KMS-11 (cell line): ENCODE results near the gene SPDYE4.

ENCODE experiments used
- H2AFZ ChIP-seq: fragments of 200-600 bp; sonication (generic); 2 replicates; pipeline ENCODE4 v1.6.1; 2016; ENCODE audit warnings: antibody characterized with exemption, mixed run types, low read depth
- H3K27ac ChIP-seq: fragments of 200-600 bp; sonication (generic); 2 replicates; pipeline ENCODE4 v1.6.1; 2016; ENCODE audit warnings: mild to moderate bottlenecking, mixed run types
- H3K27me3 ChIP-seq: fragments of 200-600 bp; sonication (generic); 2 replicates; pipeline ENCODE4 v1.6.1; 2017; ENCODE audit warnings: mild to moderate bottlenecking, low read depth, mixed run types, moderate library complexity; ENCODE audit not compliant: insufficient read depth
- H3K36me3 ChIP-seq: fragments of 200-600 bp; sonication (generic); 2 replicates; pipeline ENCODE4 v1.6.1; 2017; ENCODE audit warnings: mild to moderate bottlenecking, mixed run types; ENCODE audit not compliant: insufficient read depth
- H3K4me1 ChIP-seq: fragments of 200-600 bp; sonication (generic); 2 replicates; pipeline ENCODE4 v1.6.1; 2016; ENCODE audit warnings: mild to moderate bottlenecking, low read depth, mixed run types; ENCODE audit not compliant: poor library complexity, severe bottlenecking
- H3K4me2 ChIP-seq: fragments of 200-600 bp; sonication (generic); 2 replicates; pipeline ENCODE4 v1.7.0; 2016; ENCODE audit warnings: mild to moderate bottlenecking, mixed run types
- H3K4me3 ChIP-seq: fragments of 200-600 bp; sonication (generic); IDR thresholded peaks from 2 replicates; pipeline ENCODE4 v1.6.1; 2017; ENCODE audit warnings: low read depth, low read length, mixed read lengths; ENCODE audit not compliant: insufficient read depth
- H3K79me2 ChIP-seq: fragments of 200-600 bp; sonication (generic); 2 replicates; pipeline ENCODE4 v1.6.1; 2016; ENCODE audit warnings: low read depth, mixed run types; ENCODE audit not compliant: insufficient read depth
- H3K9ac ChIP-seq: fragments of 200-600 bp; sonication (generic); 2 replicates; pipeline ENCODE4 v1.6.1; 2016; ENCODE audit warnings: mild to moderate bottlenecking, mixed run types
- H4K20me1 ChIP-seq: fragments of 200-600 bp; sonication (generic); 2 replicates; pipeline ENCODE4 v1.6.1; 2016; ENCODE audit warnings: mild to moderate bottlenecking, mixed run types; ENCODE audit not compliant: insufficient read depth
- CTCF ChIP-seq: fragments of 200-600 bp; sonication (generic); conservative IDR thresholded peaks from 2 replicates; pipeline ENCODE4 v1.6.1; 2017; ENCODE audit warnings: low read depth, mild to moderate bottlenecking, antibody characterized with exemption, low read length, moderate library complexity, mixed read lengths

Gene SPDYE4

DNA sequence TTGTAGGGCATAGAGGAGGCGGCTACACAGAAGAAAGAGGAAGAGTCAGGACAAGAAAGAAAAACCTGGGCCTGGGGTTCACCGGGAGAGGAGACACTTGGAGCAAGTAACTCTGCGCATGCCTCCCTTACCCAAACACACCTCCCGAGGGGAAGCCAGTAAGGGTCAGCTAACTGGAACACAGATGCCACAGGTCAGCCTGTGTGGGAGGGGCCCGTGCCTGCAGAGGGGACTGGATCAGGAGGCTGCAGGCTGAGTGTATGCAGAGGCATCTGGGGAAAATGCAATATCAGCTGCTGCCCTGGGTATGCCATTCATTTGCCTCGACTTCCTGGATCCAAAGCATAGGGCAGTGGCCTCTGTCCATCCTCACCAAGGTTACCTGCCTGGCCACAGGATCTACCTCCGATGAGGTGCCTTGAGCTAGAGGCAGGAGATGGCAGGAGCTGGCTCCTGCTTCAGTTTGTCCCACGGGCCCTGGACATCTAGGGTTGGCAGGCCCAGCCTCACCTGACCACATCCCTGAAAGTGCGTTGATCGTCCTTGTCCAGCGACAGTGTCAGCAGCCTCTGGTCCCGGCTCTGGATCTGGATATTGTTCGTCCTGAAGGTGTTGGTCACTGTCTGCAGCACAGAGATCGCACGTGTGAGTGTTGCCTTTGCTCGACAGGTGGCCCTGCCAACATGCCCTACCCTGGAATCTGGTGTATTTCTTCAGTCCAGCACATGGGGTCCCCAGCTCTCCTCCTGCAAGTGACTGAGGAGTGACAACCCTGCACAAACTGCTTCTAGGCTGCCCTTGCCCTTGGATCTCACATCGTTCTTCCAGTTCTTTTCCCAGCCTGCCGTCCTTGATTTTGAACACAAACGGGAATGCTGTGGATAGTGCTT lies 45.4 kb upstream of the SPDYE4 start:
- no peak for TF ChIP-seq CTCF
- Histone ChIP-seq H4K20me1 (no peaks in the 10 kb centered on the region), H3K79me2 (no peaks in the 10 kb centered on the region), H3K4me1 (no peaks in the 10 kb centered on the region), H3K4me2 (no peak overlapping the region), H3K27me3 (no peaks in the 10 kb centered on the region), H3K9ac (no peak overlapping the region), H3K4me3 (no peak overlapping the region), H3K27ac (no peak overlapping the region), H2AFZ (no peak overlapping the region), H3K36me3 (no peaks in the 10 kb centered on the region)

GRCh38 chr17:8801135-8801840 lies 42.9 kb upstream of the SPDYE4 start:
- no peak overlapping the region for H3K4me3 ChIP-seq
- H3K79me2 ChIP-seq, result no peaks in the 10 kb centered on the region
- no peaks in the 10 kb centered on the region for H3K27me3 ChIP-seq
- no peaks in the 10 kb centered on the region for H3K36me3 ChIP-seq
- no peak for TF ChIP-seq CTCF
- no peaks in the 10 kb centered on the region for H3K4me1 ChIP-seq
- H4K20me1 ChIP-seq, result no peaks in the 10 kb centered on the region
- H3K4me2 ChIP-seq, result no peak overlapping the region
- H2AFZ ChIP-seq, result no peak overlapping the region
- H3K9ac ChIP-seq, result no peak overlapping the region
- no peak overlapping the region for H3K27ac ChIP-seq

DNA sequence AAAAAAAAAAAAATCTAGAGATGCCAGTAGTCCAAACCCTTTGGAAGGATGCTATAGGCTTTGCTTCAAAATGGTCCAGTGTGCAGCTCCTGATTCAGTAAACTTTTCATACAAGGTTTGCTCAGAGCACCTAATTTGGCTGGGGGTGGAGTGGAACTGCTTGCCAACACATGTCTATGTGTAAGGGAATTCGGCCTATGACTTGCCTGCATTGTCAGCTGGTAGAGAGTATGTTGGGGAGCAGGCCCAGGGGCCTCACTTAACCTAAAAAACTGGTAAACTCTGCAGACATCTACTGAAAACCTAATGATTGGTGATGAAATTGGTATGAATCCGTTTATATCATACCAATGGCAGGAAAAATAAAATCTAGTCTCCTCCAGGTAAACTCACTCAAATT lies 42.3 kb upstream of the SPDYE4 start:
- no peak overlapping the region for H3K9ac ChIP-seq
- H3K4me3 ChIP-seq, result no peak overlapping the region
- no peak overlapping the region for H3K27ac ChIP-seq
- no peaks in the 10 kb centered on the region for H3K79me2 ChIP-seq
- H3K27me3 ChIP-seq, result no peaks in the 10 kb centered on the region
- H3K36me3 ChIP-seq, result no peaks in the 10 kb centered on the region
- no peak for TF ChIP-seq CTCF
- no peak overlapping the region for H3K4me2 ChIP-seq
- no peaks in the 10 kb centered on the region for H3K4me1 ChIP-seq
- H4K20me1 ChIP-seq, result no peaks in the 10 kb centered on the region
- H2AFZ ChIP-seq, result no peak overlapping the region

DNA sequence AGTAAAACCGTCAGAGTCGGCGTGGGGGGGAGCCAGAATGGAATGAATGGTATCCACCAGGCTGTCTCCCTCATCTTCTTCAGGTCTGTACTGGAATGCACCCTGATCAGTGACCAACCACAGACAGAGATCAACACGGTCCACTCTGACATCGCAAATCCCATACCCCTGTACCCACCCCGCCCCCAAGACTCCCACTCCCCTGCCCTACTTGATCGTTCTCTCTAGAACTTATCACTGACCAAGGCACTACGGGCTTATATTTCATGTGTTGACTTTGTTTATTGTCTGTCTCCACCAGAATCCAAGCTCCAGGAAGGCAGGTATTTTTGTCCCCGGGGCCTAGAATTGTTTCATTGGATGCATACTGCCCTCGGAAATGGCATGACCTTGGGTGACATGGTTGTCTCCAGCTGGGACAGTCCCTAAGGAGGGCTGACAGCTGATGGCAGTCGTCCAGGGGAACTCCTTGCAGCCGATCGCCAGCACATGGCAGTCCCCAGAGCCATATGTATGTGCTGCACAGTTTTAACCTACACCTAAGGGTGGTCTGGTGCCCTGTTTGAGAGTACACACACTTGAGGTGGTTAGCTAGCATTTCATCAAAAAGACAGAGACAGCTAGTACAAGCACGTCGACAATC lies 41.3 kb upstream of the SPDYE4 start:
- Histone ChIP-seq H4K20me1 (no peaks in the 10 kb centered on the region), H3K27me3 (no peaks in the 10 kb centered on the region), H3K27ac (no peak overlapping the region), H3K9ac (no peak overlapping the region), H2AFZ (no peak overlapping the region), H3K36me3 (no peaks in the 10 kb centered on the region), H3K4me3 (no peak overlapping the region), H3K79me2 (no peaks in the 10 kb centered on the region), H3K4me2 (no peak overlapping the region), H3K4me1 (no peaks in the 10 kb centered on the region)
- no peak for TF ChIP-seq CTCF
